Measurements from ENCODE around the gene MEOX2.

MEOX2 gene

DNA sequence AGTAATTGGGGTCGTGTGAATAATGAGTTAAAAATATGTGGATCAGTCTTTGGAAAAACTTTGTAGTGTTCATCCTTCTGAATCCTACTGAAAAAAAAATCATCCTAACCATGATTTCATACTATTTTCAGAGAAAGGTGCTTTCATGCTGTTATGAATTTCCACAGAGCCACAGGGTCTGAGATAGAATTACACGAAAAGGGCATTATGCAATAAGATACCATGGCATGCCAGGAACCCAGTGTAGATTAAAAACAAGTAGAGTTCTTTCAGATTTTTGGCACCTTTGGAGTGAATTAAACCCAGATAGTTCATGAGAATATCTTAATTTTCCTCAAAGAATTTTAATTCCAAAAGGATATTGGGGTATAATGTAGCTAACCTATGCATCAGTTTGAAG is 77.2 kb downstream of the MEOX2 start:
- Mint-ChIP-seq H3K27ac (no peak overlapping the region), H3K36me3 (no peaks in the 10 kb centered on the region), H3K4me3 (no peak overlapping the region), H3K4me1 (ENCODE audit: low read depth) (no peaks in the 10 kb centered on the region), H3K27me3 (no peaks in the 10 kb centered on the region), H3K9me3 (ENCODE audit: low read depth) (no peaks in the 10 kb centered on the region)

DNA sequence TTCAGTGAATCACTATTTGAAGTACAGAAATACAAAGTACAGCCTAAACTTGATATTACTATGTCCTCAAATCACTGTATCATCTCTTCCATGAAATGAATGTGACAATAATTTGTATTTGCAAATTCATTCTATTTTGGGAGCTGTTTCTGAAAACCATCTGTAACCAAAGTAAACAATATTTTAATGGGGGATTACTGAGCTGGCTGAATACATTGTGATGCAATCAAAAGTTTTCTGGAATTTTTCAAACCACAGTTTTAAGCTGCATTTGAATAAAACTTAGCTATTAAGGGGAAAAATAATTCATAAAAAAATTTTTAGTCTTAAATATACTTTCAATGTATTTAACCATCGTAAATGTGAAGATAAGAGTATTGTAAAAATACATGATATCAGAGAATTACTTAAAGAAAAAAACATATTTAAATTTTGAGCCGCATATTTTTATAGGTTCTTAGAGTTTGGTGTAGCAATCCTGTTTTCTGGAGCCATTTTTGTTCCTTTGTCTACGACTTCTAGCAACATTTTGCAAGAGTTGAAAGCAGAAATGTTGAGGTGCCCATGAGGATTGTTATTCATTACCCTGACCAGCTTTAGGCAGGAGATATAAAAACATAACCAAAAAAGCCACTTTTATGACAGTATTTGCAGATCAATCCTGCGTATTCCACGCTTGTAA is 78.8 kb downstream of the MEOX2 start:
- H3K36me3 Mint-ChIP-seq = no peaks in the 10 kb centered on the region
- peaks cover 8% of the 10 kb centered on the region for H3K9me3 Mint-ChIP-seq (ENCODE audit: low read depth)
- no peaks in the 10 kb centered on the region for H3K4me1 Mint-ChIP-seq (ENCODE audit: low read depth)
- no peaks in the 10 kb centered on the region for H3K27me3 Mint-ChIP-seq
- no peak overlapping the region for H3K27ac Mint-ChIP-seq
- H3K4me3 Mint-ChIP-seq = no peak overlapping the region

DNA sequence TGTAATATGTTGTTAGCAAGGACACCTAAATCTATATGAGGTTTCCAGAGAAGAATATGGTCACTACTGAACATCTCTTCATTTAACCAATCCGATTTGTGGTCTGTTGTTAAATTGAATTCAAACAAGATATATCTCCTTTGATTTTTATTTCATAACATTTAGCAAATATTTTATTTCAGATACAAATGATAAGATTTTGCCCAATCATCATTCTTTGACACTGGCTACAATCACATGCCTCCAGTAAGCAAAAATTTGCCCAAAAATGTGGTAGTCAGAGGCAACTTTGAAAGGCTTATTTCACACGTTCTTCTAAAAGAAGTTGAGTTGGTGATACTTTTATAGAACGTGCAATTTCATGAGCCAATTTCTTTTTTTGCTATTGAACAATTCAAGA is 79.9 kb downstream of the MEOX2 start:
- Mint-ChIP-seq H3K9me3 (ENCODE audit: low read depth) (peaks cover 8% of the 10 kb centered on the region), H3K4me1 (ENCODE audit: low read depth) (no peaks in the 10 kb centered on the region), H3K4me3 (no peak overlapping the region), H3K27me3 (no peaks in the 10 kb centered on the region), H3K27ac (no peak overlapping the region), H3K36me3 (no peaks in the 10 kb centered on the region)

DNA sequence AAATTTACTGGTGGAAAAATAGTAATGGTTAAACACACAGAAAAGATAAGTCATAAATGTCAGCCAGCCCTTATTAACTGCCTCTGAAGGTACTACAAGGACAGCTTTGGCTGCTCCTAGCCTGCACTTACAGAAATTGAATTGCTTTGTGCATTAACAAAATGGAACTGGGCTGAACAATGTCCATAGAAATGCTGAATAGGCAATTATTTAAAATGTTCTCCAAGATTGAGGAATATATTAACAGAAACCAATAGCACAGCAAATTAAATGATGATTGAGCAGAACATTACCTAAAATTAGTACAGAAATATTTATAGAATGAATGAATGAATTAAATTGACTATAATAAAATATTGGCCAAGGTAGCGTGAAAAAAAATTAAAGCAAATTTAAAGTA is 82.3 kb downstream of the MEOX2 start:
- Mint-ChIP-seq H3K36me3 (no peaks in the 10 kb centered on the region), H3K27ac (no peak overlapping the region), H3K4me1 (ENCODE audit: low read depth) (no peaks in the 10 kb centered on the region), H3K4me3 (no peak overlapping the region), H3K9me3 (ENCODE audit: low read depth) (peaks cover 8% of the 10 kb centered on the region), H3K27me3 (no peaks in the 10 kb centered on the region)

DNA sequence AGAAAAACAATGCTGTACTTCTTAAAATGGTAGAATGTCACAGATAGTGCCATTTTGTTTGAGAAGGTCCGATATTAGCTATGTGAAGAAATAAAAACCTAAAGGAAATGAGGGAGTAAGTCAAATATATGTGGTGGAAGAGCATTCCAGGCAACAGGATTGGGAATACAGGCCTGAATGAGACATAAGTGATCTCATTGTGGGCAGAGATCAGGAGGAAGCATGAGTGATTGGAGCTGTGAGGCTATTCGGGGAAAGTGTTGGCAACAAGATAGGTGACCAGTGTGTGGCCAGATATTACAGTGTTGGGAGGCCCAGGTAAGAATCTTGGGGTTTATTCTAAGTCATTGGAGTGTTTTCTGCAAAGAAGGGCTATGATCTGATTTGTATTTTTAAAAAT is 83.4 kb downstream of the MEOX2 start:
- H3K9me3 Mint-ChIP-seq (ENCODE audit: low read depth) = peaks cover 8% of the 10 kb centered on the region
- H3K27me3 Mint-ChIP-seq = no peaks in the 10 kb centered on the region
- no peaks in the 10 kb centered on the region for H3K36me3 Mint-ChIP-seq
- H3K4me1 Mint-ChIP-seq (ENCODE audit: low read depth) = no peaks in the 10 kb centered on the region
- no peak overlapping the region for H3K27ac Mint-ChIP-seq
- H3K4me3 Mint-ChIP-seq = no peak overlapping the region

DNA sequence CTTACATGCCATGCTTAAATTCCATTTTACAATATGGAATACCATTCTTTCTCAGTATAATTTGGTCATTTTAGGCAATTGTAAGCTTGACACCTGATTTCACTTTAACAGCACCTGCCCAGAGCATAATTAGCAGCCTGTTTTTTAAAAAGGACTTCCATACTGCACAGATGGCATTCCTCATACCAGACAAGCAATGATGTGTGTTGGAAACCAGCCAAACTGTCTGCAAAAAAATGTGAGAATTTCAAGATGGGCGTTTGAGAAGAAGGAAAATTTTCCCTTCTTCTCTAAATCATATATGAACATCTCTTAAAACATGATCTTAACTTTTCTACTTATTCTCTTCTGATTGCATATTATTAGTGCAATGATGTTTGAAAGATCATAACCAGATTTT is 84.2 kb downstream of the MEOX2 start:
- H3K27ac Mint-ChIP-seq = no peak overlapping the region
- H3K27me3 Mint-ChIP-seq = no peaks in the 10 kb centered on the region
- no peaks in the 10 kb centered on the region for H3K36me3 Mint-ChIP-seq
- H3K4me3 Mint-ChIP-seq = no peak overlapping the region
- no peaks in the 10 kb centered on the region for H3K4me1 Mint-ChIP-seq (ENCODE audit: low read depth)
- peaks cover 8% of the 10 kb centered on the region for H3K9me3 Mint-ChIP-seq (ENCODE audit: low read depth)

DNA sequence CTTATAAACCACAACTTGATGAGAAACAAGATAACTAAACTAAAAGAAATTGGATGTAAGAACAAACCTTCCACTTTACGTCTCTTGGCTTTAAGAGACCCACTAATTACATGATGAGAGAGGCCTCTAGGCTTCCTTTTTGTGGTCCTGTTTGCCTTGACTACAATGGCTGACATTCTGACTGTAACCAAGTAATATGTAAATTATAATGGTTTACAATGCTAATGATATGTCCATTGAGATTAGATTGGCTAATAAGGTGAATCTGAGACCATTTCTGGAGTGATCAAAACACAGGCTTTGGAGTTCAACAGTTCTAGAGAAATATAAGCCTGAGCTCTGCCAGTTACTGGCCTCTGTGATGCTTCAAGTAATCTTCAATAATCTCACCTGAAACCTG is 85.3 kb downstream of the MEOX2 start:
- Mint-ChIP-seq H3K4me3 (no peak overlapping the region), H3K27ac (no peak overlapping the region), H3K36me3 (no peaks in the 10 kb centered on the region), H3K27me3 (no peaks in the 10 kb centered on the region), H3K9me3 (ENCODE audit: low read depth) (peaks cover 8% of the 10 kb centered on the region), H3K4me1 (ENCODE audit: low read depth) (no peaks in the 10 kb centered on the region)

DNA sequence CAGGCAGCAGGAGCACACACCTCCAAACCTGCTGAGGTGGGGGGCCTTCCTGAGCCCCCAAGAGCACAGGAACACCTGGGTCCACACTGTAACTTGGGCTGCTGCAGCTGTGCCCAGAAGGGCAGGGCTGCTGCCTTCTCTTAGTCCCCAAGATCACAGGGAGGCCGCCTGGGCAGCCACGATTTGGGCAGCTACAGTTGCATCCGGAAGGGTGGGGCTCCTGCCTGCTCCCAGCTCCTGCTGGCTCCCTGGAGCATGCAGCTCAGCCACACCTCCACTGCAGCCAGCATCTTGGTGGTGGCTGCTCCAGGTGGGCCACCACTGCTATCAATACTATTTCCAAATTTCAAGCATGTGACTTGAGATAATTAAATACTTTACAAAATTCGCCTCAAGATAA is 86.2 kb downstream of the MEOX2 start:
- Mint-ChIP-seq H3K27ac (no peak overlapping the region), H3K27me3 (no peaks in the 10 kb centered on the region), H3K9me3 (ENCODE audit: low read depth) (peaks cover 8% of the 10 kb centered on the region)

DNA sequence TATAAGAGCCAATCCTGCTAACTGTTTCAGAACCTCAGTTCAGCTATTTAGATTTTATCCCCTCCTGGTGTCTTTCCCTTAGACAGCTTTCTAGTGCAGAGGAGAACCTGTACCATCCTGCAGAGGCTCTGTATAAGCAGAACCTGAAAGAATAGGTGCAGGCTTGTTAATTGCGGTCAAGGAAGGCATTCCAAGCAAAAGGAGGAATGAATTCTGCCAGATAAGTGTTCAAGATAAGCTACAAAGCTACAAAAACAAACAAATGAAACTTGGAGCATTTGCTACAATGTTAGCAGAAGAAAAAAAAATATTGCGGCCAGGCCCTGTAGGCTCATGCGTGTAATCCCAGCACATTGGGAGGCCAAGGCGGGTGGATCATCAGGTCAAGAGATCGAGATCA is 92.0 kb downstream of the MEOX2 start:
- no peaks in the 10 kb centered on the region for H3K36me3 Mint-ChIP-seq
- no peaks in the 10 kb centered on the region for H3K4me1 Mint-ChIP-seq (ENCODE audit: low read depth)
- no peaks in the 10 kb centered on the region for H3K27me3 Mint-ChIP-seq
- peaks cover 4% of the 10 kb centered on the region for H3K9me3 Mint-ChIP-seq (ENCODE audit: low read depth)
- no peak overlapping the region for H3K27ac Mint-ChIP-seq
- no peak overlapping the region for H3K4me3 Mint-ChIP-seq

More for the DNA sequence above, 86.2 kb downstream of the MEOX2 start:
- no peaks in the 10 kb centered on the region for H3K4me1 Mint-ChIP-seq (ENCODE audit: low read depth)
- no peaks in the 10 kb centered on the region for H3K36me3 Mint-ChIP-seq
- H3K4me3 Mint-ChIP-seq = no peak overlapping the region

DNA sequence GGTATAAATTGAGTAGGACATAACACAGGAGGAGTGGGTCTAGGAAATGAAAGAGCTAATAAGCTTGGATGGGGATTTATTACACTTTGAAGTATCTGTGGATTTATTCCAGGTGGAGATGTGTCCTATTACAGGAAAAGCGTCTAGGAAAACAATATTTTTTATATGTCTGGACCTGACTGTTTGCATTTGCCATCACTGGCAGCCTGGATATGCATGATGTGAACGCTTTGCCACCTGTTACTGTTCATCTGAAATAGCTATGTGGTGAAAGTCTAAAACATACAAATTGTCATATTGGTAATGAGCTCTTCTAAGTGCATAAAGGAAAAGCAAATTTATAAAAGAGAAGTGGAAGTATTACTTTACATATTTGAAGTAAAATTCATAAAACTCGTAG is 93.1 kb downstream of the MEOX2 start:
- H3K9me3 Mint-ChIP-seq (ENCODE audit: low read depth) = peaks cover 8% of the 10 kb centered on the region
- no peak overlapping the region for H3K4me3 Mint-ChIP-seq
- H3K27ac Mint-ChIP-seq = no peak overlapping the region
- no peaks in the 10 kb centered on the region for H3K4me1 Mint-ChIP-seq (ENCODE audit: low read depth)
- H3K36me3 Mint-ChIP-seq = no peaks in the 10 kb centered on the region
- H3K27me3 Mint-ChIP-seq = no peaks in the 10 kb centered on the region

DNA sequence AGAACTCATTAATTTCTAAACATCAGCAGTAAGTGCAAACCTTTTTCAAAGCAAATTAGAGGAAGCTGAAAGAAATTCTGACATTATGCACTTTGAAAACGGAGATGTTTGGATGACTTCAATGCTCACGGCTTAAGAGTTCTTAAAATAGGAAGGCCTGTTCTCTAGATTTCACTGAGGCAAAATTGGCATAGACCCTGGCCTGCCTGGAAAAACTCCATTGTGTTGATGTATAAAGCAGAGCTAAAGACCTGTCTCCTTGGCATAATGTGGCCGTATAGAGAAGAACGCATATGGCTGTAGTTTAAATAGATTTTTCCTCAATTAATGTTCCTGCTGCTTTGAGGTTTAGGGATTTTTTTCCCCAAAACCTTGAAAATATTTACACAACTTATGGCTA is 100.2 kb downstream of the MEOX2 start:
- Mint-ChIP-seq H3K36me3 (no peaks in the 10 kb centered on the region), H3K27ac (no peak overlapping the region), H3K4me3 (no peak overlapping the region), H3K4me1 (ENCODE audit: low read depth) (no peaks in the 10 kb centered on the region), H3K27me3 (no peaks in the 10 kb centered on the region), H3K9me3 (ENCODE audit: low read depth) (peaks cover 13% of the 10 kb centered on the region)

DNA sequence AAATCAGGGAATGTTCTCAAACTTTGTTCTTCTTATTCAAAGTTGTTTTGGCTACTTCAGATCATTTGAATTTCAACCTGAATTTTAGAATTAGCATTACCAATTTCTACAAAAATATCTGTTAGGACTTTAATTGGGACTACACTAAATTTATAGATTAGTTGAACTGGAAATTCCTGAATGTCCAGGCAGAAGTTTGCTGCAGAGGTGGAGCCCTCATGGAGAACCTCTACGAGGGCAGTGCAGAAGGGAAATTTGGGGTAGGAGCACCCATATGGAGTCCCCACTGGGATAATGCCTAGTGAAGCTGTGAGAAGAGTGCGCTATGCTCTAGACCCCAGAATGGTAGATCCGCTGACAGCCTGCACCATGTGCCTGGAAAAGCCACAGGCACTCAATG is 101.9 kb downstream of the MEOX2 start:
- Mint-ChIP-seq H3K9me3 (ENCODE audit: low read depth) (peaks cover 9% of the 10 kb centered on the region), H3K4me1 (ENCODE audit: low read depth) (no peaks in the 10 kb centered on the region), H3K27ac (no peak overlapping the region), H3K36me3 (no peaks in the 10 kb centered on the region), H3K4me3 (no peak overlapping the region), H3K27me3 (no peaks in the 10 kb centered on the region)

DNA sequence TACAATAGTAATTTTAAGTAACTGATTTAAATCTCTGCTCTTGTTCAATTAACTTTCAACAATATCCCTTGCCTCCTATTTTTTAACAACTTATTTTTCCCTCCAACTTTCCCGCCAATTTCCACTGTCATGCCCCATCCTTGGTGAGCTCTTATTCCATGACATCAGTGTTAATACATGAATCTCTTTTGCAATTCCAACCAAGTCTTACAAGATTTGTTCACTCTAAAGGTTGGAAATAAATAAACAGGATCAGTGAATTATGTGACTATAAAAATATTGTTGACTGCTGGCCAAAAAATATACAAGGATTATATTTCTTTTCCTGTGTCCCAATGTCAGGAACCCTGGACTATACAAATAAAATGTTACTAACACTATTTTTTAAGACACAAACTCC is 103.7 kb downstream of the MEOX2 start:
- Mint-ChIP-seq H3K36me3 (no peaks in the 10 kb centered on the region), H3K27me3 (no peaks in the 10 kb centered on the region), H3K9me3 (ENCODE audit: low read depth) (peaks cover 3% of the 10 kb centered on the region), H3K4me3 (no peak overlapping the region), H3K27ac (no peak overlapping the region), H3K4me1 (ENCODE audit: low read depth) (no peaks in the 10 kb centered on the region)

DNA sequence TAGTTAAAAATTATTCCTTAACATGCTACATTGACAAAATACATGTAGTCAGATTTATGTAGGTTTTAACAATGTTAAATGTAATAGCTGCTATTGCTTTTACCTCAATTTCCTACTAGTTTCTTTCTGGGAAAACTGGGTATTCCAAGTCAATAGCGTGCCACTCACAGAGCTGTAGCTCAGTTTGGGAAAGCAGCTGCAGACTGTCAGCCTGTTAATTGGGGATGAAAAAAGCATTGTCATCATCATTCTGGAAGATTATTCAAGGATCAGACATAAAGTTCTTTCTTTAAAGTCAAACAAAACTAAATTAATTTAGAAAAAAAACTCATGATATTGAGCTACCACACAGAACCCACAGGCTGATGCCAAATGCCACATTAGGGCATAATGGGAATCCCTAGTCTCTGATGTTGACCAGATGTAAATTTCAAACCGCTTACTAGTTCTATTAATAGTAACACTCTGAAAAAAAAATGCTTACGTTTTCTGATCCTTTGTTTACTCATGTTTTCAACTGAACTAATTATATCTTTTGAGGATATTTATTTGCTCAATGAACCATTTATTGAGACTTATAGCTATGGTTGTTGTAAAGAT is 105.0 kb downstream of the MEOX2 start:
- no peaks in the 10 kb centered on the region for H3K27me3 Mint-ChIP-seq
- peaks cover 7% of the 10 kb centered on the region for H3K9me3 Mint-ChIP-seq (ENCODE audit: low read depth)
- no peaks in the 10 kb centered on the region for H3K36me3 Mint-ChIP-seq
- no peak overlapping the region for H3K4me3 Mint-ChIP-seq
- H3K27ac Mint-ChIP-seq = no peak overlapping the region
- no peaks in the 10 kb centered on the region for H3K4me1 Mint-ChIP-seq (ENCODE audit: low read depth)

DNA sequence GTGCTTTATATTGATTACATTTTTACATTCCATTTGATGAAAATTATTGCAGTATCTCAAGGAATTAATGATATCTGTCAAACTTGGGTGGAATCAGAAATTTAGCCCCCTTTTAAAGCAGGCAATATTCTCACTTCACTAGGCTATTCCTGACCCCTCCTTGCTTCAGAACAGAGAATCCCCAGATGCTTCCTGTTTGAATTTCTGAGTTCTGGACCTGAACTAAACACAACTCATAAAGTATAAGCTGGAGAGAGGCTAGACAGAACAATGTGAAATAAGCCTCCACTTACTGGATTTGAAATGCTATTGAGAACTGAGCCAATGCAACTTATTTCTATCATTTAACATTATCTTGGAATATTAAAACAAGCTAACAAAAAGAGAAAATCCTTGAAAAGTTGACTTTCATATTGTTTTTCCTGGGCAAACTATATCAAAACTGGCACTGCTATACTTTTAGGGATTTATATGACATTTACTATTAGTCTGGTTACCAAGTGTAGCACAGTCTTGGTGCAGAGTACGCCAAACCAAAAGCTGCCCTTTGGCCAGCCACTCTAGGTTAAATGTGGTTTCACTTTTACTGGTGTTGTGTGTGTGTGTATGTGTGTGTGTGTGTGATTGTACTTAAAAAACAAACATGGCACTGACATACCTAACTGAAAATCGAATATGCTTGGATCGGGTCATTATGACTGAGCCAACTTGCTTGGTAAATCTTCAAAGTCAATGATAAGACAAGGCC is 105.7 kb downstream of the MEOX2 start:
- Mint-ChIP-seq H3K36me3 (no peaks in the 10 kb centered on the region), H3K4me3 (no peak overlapping the region), H3K9me3 (ENCODE audit: low read depth) (peaks cover 7% of the 10 kb centered on the region), H3K27ac (no peak overlapping the region), H3K27me3 (no peaks in the 10 kb centered on the region), H3K4me1 (ENCODE audit: low read depth) (no peaks in the 10 kb centered on the region)

All from activated naive CD8-positive, alpha-beta T cell (primary cell).